Adrenal gland (tissue), 12 donors: ENCODE data around the gene VEGFD. TPM values are rescaled to one million over a fixed set of nuclear protein-coding genes. Genes with fewer than 3 reads are reported as not detected.

ENCODE experiments used
- DNase-seq, 7 donors: peaks; one replicate each; pipeline ENCODE4 v3.0.0-alpha.2; 2019 to 2020
- H3K27ac ChIP-seq, 5 donors: fragments of 200-600 bp; sonication (generic) in 4 of 5; 1 replicate in 3 of 5; 2 replicates in 2 of 5; pipeline versions ENCODE4 v1.5.1 to v1.8.0; 2016 to 2020; ENCODE audit warnings: mild to moderate bottlenecking in 1 of 5
- H3K27me3 ChIP-seq: fragments of 200-600 bp; 2 replicates; pipeline ENCODE4 v1.8.0; 2021
- H3K36me3 ChIP-seq, 2 donors: fragments of 200-600 bp; replicated peaks in 1 of 2; 1 replicate in 1 of 2; 2 replicates in 1 of 2; pipeline versions ENCODE4 v1.5.1 to v1.8.0; 2018 to 2022
- H3K4me1 ChIP-seq, 2 donors: fragments of 200-600 bp; replicated peaks in 1 of 2; 1 replicate in 1 of 2; 2 replicates in 1 of 2; pipeline versions ENCODE4 v1.5.1 to v1.8.0; 2018 to 2021
- H3K4me3 ChIP-seq, 4 donors: fragments of 200-600 bp; sonication (generic) in 3 of 4; one replicate each; pipeline ENCODE4 v1.5.1; 2016 to 2018
- H3K9me3 ChIP-seq, 3 donors: fragments of 200-600 bp; sonication (generic) in 1 of 3; replicated peaks in 1 of 3; 1 replicate in 2 of 3; 2 replicates in 1 of 3; pipeline versions ENCODE4 v1.5.1 to v1.8.0; 2016 to 2021
- POLR2A ChIP-seq, 2 donors: fragments of 450-650 bp; IDR thresholded peaks; one replicate each; pipeline ENCODE4 v1.6.1; 2017; ENCODE audit warnings: antibody characterized with exemption in 2 of 2, mild to moderate bottlenecking in 2 of 2, moderate library complexity in 1 of 2
- WGBS, 4 donors: extraction: QIAGEN DNeasy Blood & Tissue Kit in 2 of 4; methylation state at CpG; one replicate each; pipeline versions ENCODE4 v1.1.5 to v1.1.7; 2013 to 2017; 5-methylcytosine and 5-hydroxymethylcytosine counted together
- intact Hi-C, 2 donors: fragments of 100-400 bp; cut with DNase I; formaldehyde crosslinking; loops; one replicate each; pipeline versions ENCODE4 v1.14.1 to v1.15.0; 2022 to 2023
- polyA plus RNA-seq, 3 donors: library from polyadenylated mRNA; stranded (reverse); fragments of 200-250 nt in 2 of 3; fragments of 350-450 nt in 1 of 3; fragmentation: Illumina TruSeq in 1 of 3; extraction: RNeasy Lipid Tissue Mini Kit (QIAGEN cat#74804) in 1 of 3; gene quantifications; one replicate each; pipeline ENCODE4 v1.2.3, GENCODE V29; 2013 to 2014
- total RNA-seq, 9 donors: library from RNA; depleted of rRNA in 4 of 9; stranded (reverse); fragments of >200 nt in 4 of 9; fragments of 120-200 nt in 1 of 9; fragmentation: NEBNext Ultra II Directional in 1 of 9; extraction: Animal tissue kit (Norgen Biotek cat#: 25700) in 1 of 9; gene quantifications; one replicate each; pipeline versions ENCODE4 v1.1.0 to v1.2.4, GENCODE V29; 2013 to 2023
- TF ChIP-seq, protein P1 (sequence below), 6 experiments: fragments of 450-650 bp in 4 of 6; fragments of 200-600 bp in 2 of 6; sonication (generic) in 1 of 6; IDR thresholded peaks; 1 replicate in 5 of 6; 2 replicates in 1 of 6; pipeline versions ENCODE4 v1.5.1 to v1.8.0; 2016 to 2021; ENCODE audit warnings: antibody characterized with exemption in 6 of 6, mild to moderate bottlenecking in 2 of 6, moderate library complexity in 1 of 6
- donor health status: healthy with polysubstance abuse.
- donor health status: Bipolar disorder and iron deficiency.
- donor health status: DM: yes; HTN: yes; CAD: no.
- donor health status: DM: no; HTN: no; CAD: no.
- donor health status: DM: no; HTN: no; CAD: no.
- donor health status: DM: yes; HTN: yes; CAD: no.

VEGFD gene
- total and polyA plus RNA-seq, 12 donors, result 0.86 to 23.4 (median 11.4) TPM

DNA sequence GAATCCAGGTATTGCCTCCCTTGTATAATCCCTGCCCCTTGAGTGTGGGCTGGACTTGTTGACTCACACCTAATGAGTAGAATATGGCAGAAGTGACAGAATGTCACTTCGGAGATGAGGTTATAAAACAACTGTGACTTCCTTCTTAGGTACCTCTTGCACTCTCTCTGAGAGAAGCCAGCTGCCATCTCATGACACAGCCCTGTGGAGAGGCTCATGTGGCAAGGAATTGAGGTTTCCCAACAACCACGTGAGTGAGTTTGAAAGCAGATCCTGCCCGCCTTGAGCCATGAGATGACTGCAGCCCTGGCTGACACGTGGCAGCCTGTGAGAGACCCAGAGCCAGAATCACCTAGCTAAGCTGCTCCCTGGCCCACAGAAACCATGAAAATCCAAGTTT, 82.3 kb downstream of the VEGFD start:
- H3K4me1 ChIP-seq, result peaks cover 0 to 4% of the 10 kb centered on the region in 2 donors
- WGBS, 4 donors, result 45 to 69% (median 60%) methylated on average over 3 to 4 of the region's 4 CpGs
- H3K9me3 ChIP-seq, result no peaks in the 10 kb centered on the region
- no peaks in the 10 kb centered on the region for H3K27me3 ChIP-seq
- H3K36me3 ChIP-seq, result no peaks in the 10 kb centered on the region
- TF ChIP-seq POLR2A (IDR thresholded peaks at IDR 0.05), result no peak
- TF ChIP-seq, protein P1, sequence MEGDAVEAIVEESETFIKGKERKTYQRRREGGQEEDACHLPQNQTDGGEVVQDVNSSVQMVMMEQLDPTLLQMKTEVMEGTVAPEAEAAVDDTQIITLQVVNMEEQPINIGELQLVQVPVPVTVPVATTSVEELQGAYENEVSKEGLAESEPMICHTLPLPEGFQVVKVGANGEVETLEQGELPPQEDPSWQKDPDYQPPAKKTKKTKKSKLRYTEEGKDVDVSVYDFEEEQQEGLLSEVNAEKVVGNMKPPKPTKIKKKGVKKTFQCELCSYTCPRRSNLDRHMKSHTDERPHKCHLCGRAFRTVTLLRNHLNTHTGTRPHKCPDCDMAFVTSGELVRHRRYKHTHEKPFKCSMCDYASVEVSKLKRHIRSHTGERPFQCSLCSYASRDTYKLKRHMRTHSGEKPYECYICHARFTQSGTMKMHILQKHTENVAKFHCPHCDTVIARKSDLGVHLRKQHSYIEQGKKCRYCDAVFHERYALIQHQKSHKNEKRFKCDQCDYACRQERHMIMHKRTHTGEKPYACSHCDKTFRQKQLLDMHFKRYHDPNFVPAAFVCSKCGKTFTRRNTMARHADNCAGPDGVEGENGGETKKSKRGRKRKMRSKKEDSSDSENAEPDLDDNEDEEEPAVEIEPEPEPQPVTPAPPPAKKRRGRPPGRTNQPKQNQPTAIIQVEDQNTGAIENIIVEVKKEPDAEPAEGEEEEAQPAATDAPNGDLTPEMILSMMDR (IDR thresholded peaks at IDR 0.05), result no peak
- DNase-seq, result peak in 6 of 7 donors; percentile 38 to 64 (median 54)
- intact Hi-C loops, result no loop called here
- H3K27ac ChIP-seq, result no peak overlapping the region
- H3K4me3 ChIP-seq, result no peak overlapping the region

DNA sequence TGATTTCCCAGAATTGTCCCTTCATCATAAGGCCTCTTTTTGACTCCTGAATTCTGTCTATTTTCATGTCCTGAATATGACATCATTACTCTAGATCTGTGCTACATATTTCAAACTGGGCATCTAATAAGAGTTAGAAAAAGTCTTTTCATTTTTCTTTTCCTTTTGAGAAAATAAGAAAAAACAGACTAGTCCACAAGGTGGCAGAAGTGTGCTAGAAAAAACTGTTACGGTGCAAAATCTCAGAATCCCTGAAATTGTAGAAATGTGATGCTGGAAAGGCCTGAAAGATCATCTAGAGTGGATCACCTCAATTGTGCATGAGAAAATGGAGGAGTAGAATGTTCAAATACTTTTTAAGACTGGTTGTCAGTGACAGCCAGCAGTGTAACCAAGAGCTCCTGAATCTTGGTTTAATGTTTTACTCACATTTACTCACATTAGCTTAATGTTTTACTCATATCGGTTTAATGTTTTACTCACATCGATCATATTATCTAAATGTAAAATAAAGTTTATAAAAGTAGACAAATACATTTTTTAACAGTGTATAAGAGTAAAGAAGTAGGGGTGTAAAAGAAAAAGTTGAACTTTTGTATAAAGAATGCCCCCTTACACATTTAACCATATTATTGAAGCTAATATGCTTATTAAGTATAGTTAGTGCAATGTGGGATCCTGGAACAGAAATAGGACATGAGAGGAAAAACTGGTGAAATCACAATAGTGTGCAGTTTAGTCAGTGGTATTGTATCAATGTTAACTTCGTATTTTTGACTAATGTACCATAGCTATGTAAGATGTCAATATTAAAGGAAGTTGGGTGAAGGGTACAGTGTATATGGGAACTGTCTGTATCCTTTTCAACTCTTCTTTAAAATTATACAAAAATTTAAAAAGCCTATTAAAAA, 84.0 kb downstream of the VEGFD start:
- Histone ChIP-seq H3K9me3 (no peaks in the 10 kb centered on the region), H3K27ac (peak overlapping the region in 1 of 5 donors; percentile 46), H3K36me3 (no peaks in the 10 kb centered on the region), H3K4me3 (no peak overlapping the region), H3K27me3 (no peaks in the 10 kb centered on the region), H3K4me1 (peaks cover 0 to 4% of the 10 kb centered on the region in 2 donors)
- WGBS, 4 donors, result 52 to 64% (median 59%) methylated on average over 4 of the region's 4 CpGs
- no peak for DNase-seq
- intact Hi-C loops, result no loop called here
- TF ChIP-seq POLR2A (IDR thresholded peaks at IDR 0.05), result no peak
- TF ChIP-seq, protein P1 (IDR thresholded peaks at IDR 0.05), result peak; percentile 29 to 62 (median 43)

DNA sequence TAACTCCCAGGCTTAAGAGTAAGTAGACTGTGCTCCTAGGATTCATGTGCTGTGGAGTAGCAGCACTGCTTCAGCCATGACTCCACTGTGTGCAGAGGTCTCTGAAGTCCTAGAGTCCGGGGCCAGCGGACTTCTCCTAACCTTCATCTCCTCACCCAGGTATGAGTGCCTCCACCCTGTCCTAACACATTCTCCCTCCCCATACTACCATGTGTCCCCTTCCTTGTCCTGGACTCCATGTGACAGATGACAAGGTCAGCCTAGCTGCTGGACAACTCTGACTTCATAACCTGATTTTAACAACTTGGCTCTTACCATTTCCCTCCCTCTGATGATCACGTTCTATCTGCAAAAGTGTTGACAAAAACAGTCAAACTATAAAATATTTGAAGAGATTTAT, 85.4 kb downstream of the VEGFD start:
- no peaks in the 10 kb centered on the region for H3K9me3 ChIP-seq
- no peaks in the 10 kb centered on the region for H3K36me3 ChIP-seq
- H3K27ac ChIP-seq, result peak overlapping the region in 1 of 5 donors; percentile 64
- DNase-seq, result no peak
- H3K4me1 ChIP-seq, result peaks cover 0 to 4% of the 10 kb centered on the region in 2 donors
- no peak for TF ChIP-seq POLR2A (IDR thresholded peaks at IDR 0.05)
- TF ChIP-seq, protein P1 (IDR thresholded peaks at IDR 0.05), result no peak
- WGBS, 4 donors, result 57 to 81% (median 76%) methylated on average over 1 to 3 of the region's 3 CpGs
- H3K4me3 ChIP-seq, result no peak overlapping the region
- no peaks in the 10 kb centered on the region for H3K27me3 ChIP-seq
- intact Hi-C loops, result no loop called here

DNA sequence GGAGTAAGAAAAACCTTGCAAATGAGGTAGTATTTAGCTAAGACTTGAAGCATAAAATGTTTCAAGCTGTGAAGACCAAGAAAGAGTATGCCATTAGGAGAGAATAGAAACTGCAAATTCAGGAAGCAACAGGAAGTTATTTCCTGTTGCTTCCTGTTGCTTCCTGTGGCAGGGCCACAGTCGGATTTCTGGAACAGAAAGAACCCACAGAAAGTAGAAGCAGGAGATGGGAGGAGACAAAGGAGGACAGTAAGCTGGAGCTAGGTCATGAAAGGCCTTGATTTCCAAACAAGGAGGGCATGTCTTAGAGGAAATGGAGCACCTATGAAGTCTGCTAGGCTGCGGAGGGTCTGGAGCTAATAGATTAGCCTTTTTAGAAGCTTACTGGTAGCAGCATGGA, 86.0 kb downstream of the VEGFD start:
- Histone ChIP-seq H3K9me3 (no peaks in the 10 kb centered on the region), H3K4me1 (peaks cover 0 to 4% of the 10 kb centered on the region in 2 donors), H3K4me3 (no peak overlapping the region), H3K27me3 (no peaks in the 10 kb centered on the region), H3K36me3 (no peaks in the 10 kb centered on the region), H3K27ac (peak overlapping the region in 1 of 5 donors; percentile 64)
- 34 to 49% (median 45%) methylated on average over 2 of the region's 2 CpGs for WGBS, 4 donors
- intact Hi-C loops, result no loop called here
- TF ChIP-seq, protein P1 (IDR thresholded peaks at IDR 0.05), result no peak
- TF ChIP-seq POLR2A (IDR thresholded peaks at IDR 0.05), result no peak
- DNase-seq, result no peak

Other genes with a start within 250 kb of the VEGFD start
- gene ASB9, start 114.3 kb downstream of the VEGFD start, total RNA-seq, result 1 to 10 TPM in 8 of 9 donors, under 1 TPM in 1; 0.39 to 5.4 (median 2.2) TPM
- gene ASB9, start 114.3 kb downstream of the VEGFD start, polyA plus RNA-seq, result 1 to 10 TPM in 1 of 3 donors, under 1 TPM in 2; 0.75 to 1.5 (median 0.91) TPM
- under 1 TPM in 1 of 9 donors, not detected in 8; 0.14 TPM for gene ASB11, start 68.8 kb downstream of the VEGFD start, total RNA-seq
- not detected for gene ASB11, start 68.8 kb downstream of the VEGFD start, polyA plus RNA-seq
- 1 to 10 TPM; 1.1 to 8.8 (median 6.1) TPM for gene PIGA, start 48.9 kb downstream of the VEGFD start, total RNA-seq
- gene PIGA, start 48.9 kb downstream of the VEGFD start, polyA plus RNA-seq, result 1 to 10 TPM; 4.2 to 5.7 (median 5.2) TPM
- 10 to 100 TPM; 14.0 to 48.6 (median 24.8) TPM for gene PIR, start 108.9 kb upstream of the VEGFD start, total RNA-seq
- gene PIR, start 108.9 kb upstream of the VEGFD start, polyA plus RNA-seq, result 10 to 100 TPM; 11.9 to 27.1 (median 18.1) TPM
- 1 to 10 TPM in 4 of 9 donors, under 1 TPM in 4, not detected in 1; 0.11 to 1.8 (median 0.90) TPM for gene BMX, start 116.4 kb upstream of the VEGFD start, total RNA-seq
- under 1 TPM; 0.29 to 0.91 (median 0.64) TPM for gene BMX, start 116.4 kb upstream of the VEGFD start, polyA plus RNA-seq
- gene ACE2, start 216.5 kb upstream of the VEGFD start, total RNA-seq, result 1 to 10 TPM in 4 of 9 donors, under 1 TPM in 5; 0.35 to 3.9 (median 0.81) TPM
- 1 to 10 TPM in 1 of 3 donors, under 1 TPM in 2; 0.56 to 1.1 (median 0.64) TPM for gene ACE2, start 216.5 kb upstream of the VEGFD start, polyA plus RNA-seq